Psoas muscle (tissue), 8 donors: ENCODE measurements around the gene FMNL3. TPM values are rescaled to one million over a fixed set of nuclear protein-coding genes. Genes with fewer than 3 reads are reported as not detected.

ENCODE experiments used
- ATAC-seq, 4 donors: fragments of 200-7000 bp; cut with Tn5 transposase; one replicate each; pipeline ENCODE4 v1.9.1; 2020; ENCODE audit warnings: moderate library complexity in 3 of 4, mild to moderate bottlenecking in 2 of 4
- DNase-seq, 2 donors: peaks; one replicate each; pipeline ENCODE4 v3.0.0-alpha.2; 2020
- H3K27ac ChIP-seq: fragments of 200-600 bp; one replicate; pipeline ENCODE4 v1.8.0; 2022
- H3K27me3 ChIP-seq, 3 donors: fragments of 200-600 bp in 1 of 3; one replicate each; pipeline versions ENCODE4 v1.6.1 to v1.8.0; 2013 to 2022; ENCODE audit warnings: low read length in 2 of 3, mild to moderate bottlenecking in 2 of 3, moderate library complexity in 1 of 3; ENCODE audit not compliant: insufficient read depth in 3 of 3
- H3K36me3 ChIP-seq, 2 donors: fragments of 200-600 bp in 1 of 2; one replicate each; pipeline versions ENCODE4 v1.6.1 to v1.8.0; 2013 to 2022; ENCODE audit warnings: low read depth in 1 of 2, mild to moderate bottlenecking in 1 of 2, moderate library complexity in 1 of 2; ENCODE audit not compliant: insufficient read depth in 1 of 2
- H3K4me1 ChIP-seq: fragments of 200-600 bp; one replicate; pipeline ENCODE4 v1.8.0; 2022
- H3K4me3 ChIP-seq: fragments of 200-600 bp; one replicate; pipeline ENCODE4 v1.8.0; 2022; ENCODE audit warnings: mild to moderate bottlenecking
- H3K9me3 ChIP-seq: fragments of 200-600 bp; one replicate; pipeline ENCODE4 v1.8.0; 2022
- WGBS, 3 donors: extraction: QIAGEN DNeasy Blood & Tissue Kit; methylation state at CpG; one replicate each; pipeline versions ENCODE4 v1.1.6 to v1.1.7; 2013; 5-methylcytosine and 5-hydroxymethylcytosine counted together
- intact Hi-C, 2 donors: fragments of 100-400 bp; cut with DNase I; formaldehyde crosslinking; loops; one replicate each; pipeline versions ENCODE4 v1.11.0 to v1.14.2; 2022
- polyA plus RNA-seq, 3 donors: library from polyadenylated mRNA; stranded (reverse); fragments of 200-250 nt; gene quantifications; one replicate each; pipeline ENCODE4 v1.2.3, GENCODE V29; 2013
- total RNA-seq, 4 donors: library from RNA; stranded (reverse); fragmentation: NEBNext Ultra II Directional in 2 of 4; extraction: Animal tissue kit (Norgen Biotek cat#: 25700) in 2 of 4; gene quantifications; one replicate each; pipeline versions ENCODE4 v1.2.1 to v1.2.4, GENCODE V29; 2021 to 2023
- TF ChIP-seq, protein P1 (sequence below): fragments of 200-600 bp; IDR thresholded peaks from one replicate; pipeline ENCODE4 v1.8.0; 2022; ENCODE audit warnings: antibody characterized with exemption
- donor health status: healthy with polysubstance abuse.
- donor health status: DM: no; HTN: no; CAD: no; lungs with moderate emphysema.
- donor health status: Bipolar disorder and iron deficiency.
- donor health status: healthy.
- donor health status: DM: yes; HTN: yes; CAD: no.
- donor health status: DM: no; HTN: no; CAD: no.
- donor health status: DM: no; HTN: no; CAD: no.
- donor health status: DM: yes; HTN: yes; CAD: no.

FMNL3 gene
- total and polyA plus RNA-seq, 7 donors, result 1.5 to 11.3 (median 5.5) TPM

DNA sequence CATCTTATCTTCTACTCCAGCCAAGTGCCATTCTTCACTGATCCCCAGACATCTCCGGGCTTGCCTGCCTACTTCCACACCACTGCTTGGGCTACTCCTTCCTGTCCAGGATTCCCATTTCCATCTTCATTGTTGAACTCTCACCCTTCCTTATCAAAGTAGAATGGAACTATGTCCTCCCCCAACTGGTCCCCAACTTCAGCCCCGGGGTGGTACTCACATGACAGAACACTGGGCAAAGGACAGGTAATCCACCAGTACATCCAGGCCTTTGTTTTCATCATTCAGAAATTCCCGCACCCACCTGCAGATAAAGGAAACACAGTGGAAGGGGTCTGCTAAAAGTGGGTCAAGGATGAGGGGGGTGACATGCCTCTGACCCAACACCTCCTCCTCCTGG, 45.5 kb downstream of the FMNL3 start:
- Histone ChIP-seq H3K9me3 (no peaks in the 10 kb centered on the region), H3K4me3 (no peak overlapping the region), H3K27me3 (no peaks in the 10 kb centered on the region), H3K4me1 (peaks cover 40% of the 10 kb centered on the region), H3K27ac (no peak overlapping the region), H3K36me3 (peaks cover 0 to 7% of the 10 kb centered on the region in 2 donors)
- ATAC-seq, result no peak
- TF ChIP-seq, protein P1, sequence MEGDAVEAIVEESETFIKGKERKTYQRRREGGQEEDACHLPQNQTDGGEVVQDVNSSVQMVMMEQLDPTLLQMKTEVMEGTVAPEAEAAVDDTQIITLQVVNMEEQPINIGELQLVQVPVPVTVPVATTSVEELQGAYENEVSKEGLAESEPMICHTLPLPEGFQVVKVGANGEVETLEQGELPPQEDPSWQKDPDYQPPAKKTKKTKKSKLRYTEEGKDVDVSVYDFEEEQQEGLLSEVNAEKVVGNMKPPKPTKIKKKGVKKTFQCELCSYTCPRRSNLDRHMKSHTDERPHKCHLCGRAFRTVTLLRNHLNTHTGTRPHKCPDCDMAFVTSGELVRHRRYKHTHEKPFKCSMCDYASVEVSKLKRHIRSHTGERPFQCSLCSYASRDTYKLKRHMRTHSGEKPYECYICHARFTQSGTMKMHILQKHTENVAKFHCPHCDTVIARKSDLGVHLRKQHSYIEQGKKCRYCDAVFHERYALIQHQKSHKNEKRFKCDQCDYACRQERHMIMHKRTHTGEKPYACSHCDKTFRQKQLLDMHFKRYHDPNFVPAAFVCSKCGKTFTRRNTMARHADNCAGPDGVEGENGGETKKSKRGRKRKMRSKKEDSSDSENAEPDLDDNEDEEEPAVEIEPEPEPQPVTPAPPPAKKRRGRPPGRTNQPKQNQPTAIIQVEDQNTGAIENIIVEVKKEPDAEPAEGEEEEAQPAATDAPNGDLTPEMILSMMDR, result no peak
- intact Hi-C loops, result no loop called here
- WGBS, 3 donors, result 88 to 91% (median 89%) methylated on average over 3 of the region's 3 CpGs
- DNase-seq, result no peak

DNA sequence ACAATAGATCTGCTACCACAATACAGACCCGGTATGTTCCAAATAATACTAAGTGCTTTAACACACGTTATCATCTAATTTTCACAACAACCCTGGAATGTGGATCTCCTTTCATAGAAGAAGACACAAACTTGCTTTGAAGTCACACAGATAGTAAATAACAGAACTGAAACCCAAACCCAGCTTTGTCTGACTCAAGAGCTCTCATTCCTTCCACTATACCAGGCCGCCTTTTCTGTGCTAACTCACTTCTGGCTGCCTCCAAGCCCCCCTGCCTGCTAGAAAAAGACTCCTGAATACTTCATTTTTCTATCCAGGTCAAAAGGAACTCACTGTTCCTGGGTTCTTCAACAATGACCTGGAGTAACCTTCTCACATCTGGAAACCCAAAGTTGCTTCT, 46.0 kb downstream of the FMNL3 start:
- Histone ChIP-seq H3K9me3 (no peaks in the 10 kb centered on the region), H3K27me3 (no peaks in the 10 kb centered on the region), H3K4me1 (peaks cover 40% of the 10 kb centered on the region), H3K27ac (no peak overlapping the region), H3K36me3 (peaks cover 0 to 10% of the 10 kb centered on the region in 2 donors), H3K4me3 (no peak overlapping the region)
- TF ChIP-seq, protein P1, result no peak
- 80 to 87% (median 85%) methylated on average over 3 of the region's 3 CpGs for WGBS, 3 donors
- DNase-seq (no peak), ATAC-seq (no peak)
- intact Hi-C loops, result no loop called here

DNA sequence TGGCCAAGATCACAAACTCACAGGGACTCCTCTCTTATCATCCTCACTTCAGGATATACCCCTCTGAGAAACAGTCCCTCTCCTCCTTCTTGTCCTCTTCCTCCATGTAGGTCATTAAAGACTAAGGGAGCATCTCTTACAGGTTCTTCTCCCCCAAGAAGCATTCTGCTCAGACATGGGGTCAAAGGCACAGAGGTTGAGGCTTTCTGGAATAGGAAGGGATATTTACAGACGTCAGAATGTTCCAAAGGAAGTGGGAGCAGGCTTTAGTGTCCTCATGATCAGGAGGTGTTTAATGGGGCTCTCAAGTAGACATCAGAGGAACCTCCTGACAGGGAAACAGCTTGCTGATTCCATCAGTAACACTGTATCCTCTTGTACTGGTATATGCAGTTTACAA, 47.5 kb downstream of the FMNL3 start:
- H3K4me1 ChIP-seq, result peaks cover 31% of the 10 kb centered on the region
- H3K4me3 ChIP-seq, result no peak overlapping the region
- no peak for ATAC-seq
- 62 to 83% (median 75%) methylated on average over 1 of the region's 1 CpG for WGBS, 3 donors
- TF ChIP-seq, protein P1, result no peak
- H3K27me3 ChIP-seq, result no peaks in the 10 kb centered on the region
- no peaks in the 10 kb centered on the region for H3K9me3 ChIP-seq
- no peak overlapping the region for H3K27ac ChIP-seq
- DNase-seq, result no peak
- peaks cover 0 to 10% of the 10 kb centered on the region in 2 donors for H3K36me3 ChIP-seq
- intact Hi-C loops, result no loop called here

DNA sequence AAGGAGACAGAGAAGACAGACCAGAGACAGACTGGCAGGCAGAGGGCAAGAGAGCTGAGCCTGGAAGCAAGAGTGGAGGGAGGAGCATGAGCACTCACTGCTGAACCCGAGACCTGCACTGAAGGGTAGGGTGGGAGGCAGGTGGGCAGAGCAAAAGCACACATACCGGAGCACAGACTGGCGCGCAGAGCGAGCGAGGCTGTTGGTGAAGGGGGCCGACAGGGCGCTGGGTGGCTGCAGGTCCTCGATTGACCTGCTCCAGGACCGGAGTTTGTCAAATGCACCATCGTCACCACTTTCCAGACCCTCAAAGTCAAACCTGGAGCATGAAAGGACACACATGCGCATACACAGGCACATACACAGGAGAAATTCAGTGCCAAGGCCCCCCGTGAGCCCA, 48.9 kb downstream of the FMNL3 start:
- 96 to 97% (median 96%) methylated on average over 13 of the region's 13 CpGs for WGBS, 3 donors
- ATAC-seq, result no peak
- Histone ChIP-seq H3K4me1 (peaks cover 17% of the 10 kb centered on the region), H3K27me3 (no peaks in the 10 kb centered on the region), H3K9me3 (no peaks in the 10 kb centered on the region), H3K4me3 (no peak overlapping the region), H3K36me3 (peaks cover 0 to 25% of the 10 kb centered on the region in 2 donors), H3K27ac (no peak overlapping the region)
- DNase-seq, result no peak
- intact Hi-C loops, result no loop called here
- TF ChIP-seq, protein P1, result no peak

DNA sequence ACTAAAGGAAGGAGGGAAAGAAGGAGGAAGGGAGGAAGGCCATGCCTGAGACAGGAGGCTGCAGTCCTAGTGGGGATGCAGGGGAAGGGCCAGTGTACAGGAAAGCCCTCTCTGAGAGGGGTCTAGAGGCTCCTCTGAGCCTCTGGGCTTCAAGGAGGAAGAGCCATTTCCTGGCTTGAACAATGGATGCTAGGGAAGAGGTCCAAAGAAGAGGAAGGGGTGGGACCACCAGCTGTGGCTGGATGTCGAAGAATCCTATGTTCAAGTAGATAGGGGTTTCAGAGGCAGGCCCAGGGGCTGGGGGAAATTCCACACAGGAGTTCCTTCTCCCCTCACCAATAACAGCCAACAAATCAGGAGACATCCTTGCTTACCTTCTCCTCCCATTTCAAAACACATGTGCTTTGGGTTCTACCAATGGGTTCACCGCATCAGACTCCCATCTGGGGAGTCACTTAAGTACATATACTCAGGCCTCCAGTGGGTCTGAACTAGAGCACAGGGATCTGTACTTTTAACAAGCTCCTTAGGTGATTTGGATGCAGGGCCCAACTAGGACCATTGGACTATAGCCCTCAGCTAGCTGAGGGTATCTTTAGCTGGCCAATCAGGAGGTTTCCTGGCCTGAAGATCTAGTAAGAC, 51.5 kb downstream of the FMNL3 start:
- Histone ChIP-seq H3K4me3 (no peak overlapping the region), H3K36me3 (peaks cover 0 to 36% of the 10 kb centered on the region in 2 donors), H3K27me3 (no peaks in the 10 kb centered on the region), H3K4me1 (no peaks in the 10 kb centered on the region), H3K9me3 (no peaks in the 10 kb centered on the region), H3K27ac (peak overlapping the region; percentile 27)
- peak in 1 of 4 donors; percentile 37 for ATAC-seq
- intact Hi-C loops, result no loop called here
- TF ChIP-seq, protein P1, result no peak
- no peak for DNase-seq
- 76 to 85% (median 85%) methylated on average over 2 of the region's 2 CpGs for WGBS, 3 donors
